Omental fat pad (tissue), 4 donors: ENCODE measurements around the gene DDX10. TPM values are rescaled to one million over a fixed set of nuclear protein-coding genes. Genes with fewer than 3 reads are reported as not detected.
A peak's percentile ranks its signal among the peaks of the same experiment; 100 is the strongest.

Experiments used
- ATAC-seq: fragments of 150-250 bp; one replicate; pipeline ENCODE4 v1.9.1; 2016; ENCODE audit warnings: mild to moderate bottlenecking, moderate library complexity; ENCODE audit not compliant: low FRiP score
- DNase-seq: peaks from one replicate; pipeline ENCODE4 v3.0.0-alpha.2; 2019; ENCODE audit warnings: low spot score
- total RNA-seq, 4 donors: library from RNA; depleted of rRNA; stranded (reverse); fragments of >200 nt; gene quantifications; one replicate each; pipeline ENCODE4 v1.1.0, GENCODE V29; 2016
- TF ChIP-seq, protein P1 (sequence below), 3 donors: fragments of 450-650 bp; IDR thresholded peaks; one replicate each; pipeline ENCODE4 v1.5.1; 2016 to 2017; ENCODE audit warnings: antibody characterized with exemption in 3 of 3, mild to moderate bottlenecking in 3 of 3, moderate library complexity in 2 of 3

DDX10 gene
- total RNA-seq, 4 donors from 2014 or later: 20.2 to 60.6 (median 26.5) TPM

DNA sequence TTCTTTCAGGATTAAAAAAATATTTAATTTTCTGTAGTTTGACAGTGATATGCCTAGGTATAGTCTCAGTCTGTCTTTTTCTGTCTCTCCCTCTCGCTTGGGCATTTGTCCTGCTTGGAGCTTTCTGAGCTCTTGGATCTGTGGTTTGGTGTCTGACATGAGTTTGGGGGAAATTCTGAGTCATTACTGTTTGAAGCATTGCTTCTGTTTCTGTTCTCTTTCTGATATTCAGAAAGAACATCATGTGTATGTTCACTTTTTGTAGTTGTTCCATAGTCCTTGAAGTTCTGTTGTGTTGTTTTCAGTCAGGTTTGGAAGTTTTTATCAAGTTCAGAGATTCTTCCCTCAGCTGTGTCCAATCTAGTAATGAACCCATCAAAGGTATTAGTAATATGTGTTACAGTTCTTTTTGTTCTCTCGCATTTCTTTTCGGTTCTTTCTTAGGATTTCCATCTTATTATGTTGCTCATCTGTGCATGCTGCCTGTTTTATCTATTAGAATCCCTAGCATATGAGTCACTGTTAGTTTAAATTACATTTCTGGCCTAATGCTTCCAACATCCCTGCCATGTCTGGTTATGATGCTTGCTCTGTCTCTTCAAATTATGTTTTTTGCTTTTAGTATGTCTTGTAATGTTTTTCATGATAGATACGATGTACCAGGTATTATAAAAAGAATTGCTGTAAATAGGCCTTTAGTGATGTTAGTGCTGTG is 48.4 kb downstream of the DDX10 start:
- TF ChIP-seq, protein P1, sequence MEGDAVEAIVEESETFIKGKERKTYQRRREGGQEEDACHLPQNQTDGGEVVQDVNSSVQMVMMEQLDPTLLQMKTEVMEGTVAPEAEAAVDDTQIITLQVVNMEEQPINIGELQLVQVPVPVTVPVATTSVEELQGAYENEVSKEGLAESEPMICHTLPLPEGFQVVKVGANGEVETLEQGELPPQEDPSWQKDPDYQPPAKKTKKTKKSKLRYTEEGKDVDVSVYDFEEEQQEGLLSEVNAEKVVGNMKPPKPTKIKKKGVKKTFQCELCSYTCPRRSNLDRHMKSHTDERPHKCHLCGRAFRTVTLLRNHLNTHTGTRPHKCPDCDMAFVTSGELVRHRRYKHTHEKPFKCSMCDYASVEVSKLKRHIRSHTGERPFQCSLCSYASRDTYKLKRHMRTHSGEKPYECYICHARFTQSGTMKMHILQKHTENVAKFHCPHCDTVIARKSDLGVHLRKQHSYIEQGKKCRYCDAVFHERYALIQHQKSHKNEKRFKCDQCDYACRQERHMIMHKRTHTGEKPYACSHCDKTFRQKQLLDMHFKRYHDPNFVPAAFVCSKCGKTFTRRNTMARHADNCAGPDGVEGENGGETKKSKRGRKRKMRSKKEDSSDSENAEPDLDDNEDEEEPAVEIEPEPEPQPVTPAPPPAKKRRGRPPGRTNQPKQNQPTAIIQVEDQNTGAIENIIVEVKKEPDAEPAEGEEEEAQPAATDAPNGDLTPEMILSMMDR (IDR thresholded peaks at IDR 0.05): no peak
- DNase-seq: no peak
- no peak for ATAC-seq

DNA sequence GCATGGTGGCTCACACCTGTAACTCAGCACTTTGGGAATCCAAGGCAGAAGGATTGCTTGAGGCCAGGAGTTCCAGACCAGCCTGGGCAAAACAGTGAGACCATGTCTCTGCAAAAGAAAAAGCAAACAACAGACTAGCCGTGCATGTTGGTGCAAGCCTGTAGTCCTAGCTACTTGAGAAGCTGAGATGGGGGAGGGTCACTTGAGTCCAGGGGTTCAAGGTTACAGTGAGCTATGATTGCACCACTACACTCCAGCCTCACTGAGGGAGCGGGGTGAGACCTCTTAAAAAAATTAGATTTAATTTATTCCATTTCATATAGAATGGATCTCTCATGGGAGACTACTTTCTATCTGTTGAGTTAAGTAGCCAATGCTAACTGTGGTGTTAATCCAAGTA is 50.4 kb downstream of the DDX10 start:
- ATAC-seq: no peak
- TF ChIP-seq, protein P1 (IDR thresholded peaks at IDR 0.05): no peak
- no peak for DNase-seq

DNA sequence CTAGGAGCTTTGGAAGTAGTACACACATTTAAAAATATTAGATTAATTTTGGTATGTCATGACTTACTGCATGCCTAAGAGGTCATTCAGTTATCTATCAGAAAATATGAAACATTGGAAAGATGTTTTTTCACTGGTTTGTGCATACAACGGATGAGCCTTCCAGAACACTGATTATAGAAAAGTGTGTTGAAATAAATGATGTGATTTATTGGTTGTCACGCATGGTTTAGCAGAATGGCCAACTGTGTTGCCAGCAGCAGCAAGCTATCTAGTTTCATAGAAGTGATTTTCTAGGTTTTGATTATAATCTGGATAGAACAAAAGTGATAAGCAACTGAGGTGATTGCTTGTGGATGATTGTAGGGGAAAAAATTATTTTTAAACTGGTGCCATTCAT is 53.6 kb downstream of the DDX10 start:
- no peak for DNase-seq

DNA sequence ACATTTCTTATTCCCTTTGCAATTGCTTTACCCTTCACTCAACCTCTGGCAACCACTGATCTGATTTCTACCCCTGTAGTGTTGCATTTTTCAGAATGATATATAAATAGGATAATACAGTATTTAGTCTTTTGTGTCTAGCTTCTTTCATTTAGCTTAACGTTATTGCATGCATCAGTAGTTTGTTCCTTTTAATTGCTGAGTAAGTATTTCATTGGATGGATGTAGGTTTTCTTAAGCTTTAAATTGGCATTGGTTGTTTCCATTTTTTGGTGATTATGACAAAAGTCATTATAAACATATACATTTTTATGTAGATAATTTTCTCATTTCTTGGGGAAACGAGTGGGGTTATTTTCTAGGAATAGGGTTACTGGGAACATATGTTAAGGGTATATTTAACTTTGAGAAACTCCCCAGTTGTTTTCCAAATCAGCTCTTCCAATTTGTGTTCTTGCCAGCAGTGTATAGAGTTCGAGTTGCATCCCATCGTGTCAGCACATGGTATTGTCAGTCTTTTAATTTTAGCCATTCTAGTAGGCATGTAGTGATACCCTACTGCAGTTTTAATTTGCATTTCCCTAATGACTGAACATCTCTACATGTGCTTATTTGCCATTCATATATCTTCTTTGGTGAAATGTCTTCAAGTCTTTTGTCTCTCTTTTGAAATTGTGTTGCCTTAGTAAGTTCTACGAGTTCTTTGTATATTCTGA is 60.3 kb downstream of the DDX10 start:
- no peak for ATAC-seq
- TF ChIP-seq, protein P1 (IDR thresholded peaks at IDR 0.05): no peak
- no peak for DNase-seq

More for the DNA sequence above, 53.6 kb downstream of the DDX10 start:
- peak; percentile 51 for ATAC-seq
- TF ChIP-seq, protein P1 (IDR thresholded peaks at IDR 0.05): no peak

DNA sequence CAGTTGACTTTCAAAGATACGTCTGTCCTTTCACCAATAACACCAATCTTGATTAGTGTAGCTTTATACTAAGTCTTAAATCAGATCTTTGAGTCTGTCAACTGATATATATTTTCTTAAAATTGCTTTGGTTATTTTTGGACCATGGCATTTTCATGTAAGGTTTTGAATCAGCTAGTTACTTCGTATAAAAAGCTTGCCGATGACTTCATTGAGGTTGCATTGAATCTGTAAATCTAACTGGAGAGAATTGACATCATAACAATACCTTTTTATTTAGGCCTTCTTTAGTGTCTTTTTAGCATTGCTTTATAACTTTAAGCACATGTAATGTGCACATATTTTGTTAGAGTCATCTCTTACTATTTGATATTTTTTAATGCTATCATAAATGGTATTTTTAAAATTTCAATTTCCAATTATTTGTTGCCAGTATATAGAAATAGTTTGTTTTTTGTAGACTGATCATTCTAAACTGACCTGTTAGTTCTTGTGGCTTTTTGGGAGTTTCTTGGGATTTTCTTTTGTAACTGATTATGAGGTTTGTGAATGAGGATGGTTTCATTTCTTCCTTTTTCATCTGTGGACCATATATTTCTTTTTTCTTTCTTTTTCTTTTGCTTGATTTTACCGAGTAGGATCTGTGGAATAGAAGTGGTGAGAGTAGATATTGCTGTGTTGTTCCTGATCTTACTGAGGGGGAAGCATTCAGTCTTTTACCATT is 61.4 kb downstream of the DDX10 start:
- ATAC-seq (no peak), DNase-seq (no peak)
- TF ChIP-seq, protein P1 (IDR thresholded peaks at IDR 0.05): no peak

DNA sequence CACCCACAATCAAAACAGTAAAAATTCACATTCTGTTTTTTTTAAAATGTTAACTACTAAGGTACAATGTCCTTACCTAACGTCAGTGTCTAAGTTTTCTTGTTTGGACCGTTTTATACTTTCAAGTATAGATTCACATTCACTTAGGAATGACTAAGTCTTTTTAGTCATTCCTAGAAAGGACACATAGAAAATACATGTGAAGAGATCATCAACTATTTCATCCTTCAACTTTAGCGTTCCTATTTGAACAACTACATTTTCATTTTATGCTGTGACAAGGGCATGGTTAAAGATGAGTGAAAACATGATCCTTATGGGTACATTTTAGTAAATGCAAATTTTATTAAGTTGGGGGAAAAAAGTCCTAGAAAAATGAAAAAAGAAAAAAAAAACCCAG is 62.8 kb downstream of the DDX10 start:
- TF ChIP-seq, protein P1 (IDR thresholded peaks at IDR 0.05): no peak
- ATAC-seq (no peak), DNase-seq (no peak)
